GM21360 (cell line): ENCODE results near the gene YIPF2.

ENCODE experiments used
- ATAC-seq: cut with Tn5 transposase; IDR thresholded peaks from one replicate; pipeline ENCODE4 v1.9.1; 2021; ENCODE audit warnings: mild to moderate bottlenecking, moderate library complexity; ENCODE audit not compliant: unreplicated experiment

The YIPF2 gene

GRCh38 chr19:10912619-10913018, 15.8 kb downstream of the YIPF2 start:
- ATAC-seq = no peak

- ATAC-seq = no peak
These were observed 16.7 kb downstream of the YIPF2 start for GRCh38 chr19:10911579-10912363.

- no peak for ATAC-seq
These were observed 20.0 kb downstream of the YIPF2 start for GRCh38 chr19:10908380-10908960.

- ATAC-seq = no peak
These were observed 20.5 kb downstream of the YIPF2 start for GRCh38 chr19:10907925-10908324.

- no peak for ATAC-seq
These were observed 29.2 kb downstream of the YIPF2 start for GRCh38 chr19:10899151-10899653.

- ATAC-seq = no peak
These were observed 29.8 kb downstream of the YIPF2 start for GRCh38 chr19:10898633-10899032.

GRCh38 chr19:10896851-10897526, 31.4 kb downstream of the YIPF2 start:
- no peak for ATAC-seq

- no peak for ATAC-seq
These were observed 32.5 kb downstream of the YIPF2 start for GRCh38 chr19:10895920-10896319.

- no peak for ATAC-seq
These were observed 33.1 kb downstream of the YIPF2 start for GRCh38 chr19:10895363-10895762.

- no peak for ATAC-seq
These were observed 33.6 kb downstream of the YIPF2 start for GRCh38 chr19:10894911-10895213.

GRCh38 chr19:10892256-10892655, 36.2 kb downstream of the YIPF2 start:
- ATAC-seq = no peak

- no peak for ATAC-seq
These were observed 36.9 kb downstream of the YIPF2 start for GRCh38 chr19:10891405-10892086.

- ATAC-seq = no peak
These were observed 38.6 kb downstream of the YIPF2 start for GRCh38 chr19:10889880-10890279.

- no peak for ATAC-seq
These were observed 40.0 kb downstream of the YIPF2 start for GRCh38 chr19:10888421-10888866.

- ATAC-seq = no peak
These were observed 40.6 kb downstream of the YIPF2 start for GRCh38 chr19:10887616-10888367.

GRCh38 chr19:10885201-10886169, 43.0 kb downstream of the YIPF2 start:
- no peak for ATAC-seq

- no peak for ATAC-seq
These were observed 44.2 kb downstream of the YIPF2 start for GRCh38 chr19:10884274-10884673.

GRCh38 chr19:10882108-10882457, 46.4 kb downstream of the YIPF2 start:
- ATAC-seq = no peak

GRCh38 chr19:10881403-10882107, 46.9 kb downstream of the YIPF2 start:
- ATAC-seq = no peak
